Measurements from ENCODE around the gene XRCC3.

DNA sequence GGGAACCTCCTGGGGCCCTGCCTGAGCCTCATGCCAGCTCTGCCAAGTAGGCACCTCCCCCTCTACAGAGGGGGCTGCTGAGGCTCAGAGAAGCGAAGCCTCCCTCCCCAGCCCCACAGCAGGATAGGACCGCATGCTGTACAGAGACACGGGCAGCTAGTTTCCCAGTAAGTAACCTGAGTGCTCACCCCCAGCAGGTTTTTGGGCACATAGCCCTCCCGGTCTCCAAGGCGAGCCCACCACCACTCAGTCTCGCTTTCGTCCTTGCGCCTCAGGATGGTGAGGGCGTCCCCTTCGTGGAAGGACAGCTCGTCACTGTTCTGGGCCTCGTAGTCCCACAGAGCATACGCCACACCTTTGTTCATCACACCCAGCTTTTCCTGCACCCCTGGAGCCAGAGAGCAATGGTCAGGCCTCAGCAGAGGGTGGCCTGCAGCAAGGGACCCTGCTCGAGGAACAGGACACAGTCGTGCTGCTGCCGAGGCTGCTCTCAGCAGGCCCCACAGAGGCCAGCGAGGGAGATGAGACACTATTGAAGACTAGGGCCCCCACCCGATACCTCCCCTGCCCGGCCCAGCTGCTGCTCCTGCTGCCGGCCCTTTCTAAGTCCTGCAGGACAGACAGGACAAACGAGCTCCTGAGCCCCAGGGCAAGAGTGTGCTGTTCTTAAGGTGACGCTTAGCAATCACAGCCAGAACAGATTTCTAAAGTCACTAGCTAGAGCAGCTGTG lies 20.7 kb upstream of the XRCC3 start:
- TF ChIP-seq, protein P1, sequence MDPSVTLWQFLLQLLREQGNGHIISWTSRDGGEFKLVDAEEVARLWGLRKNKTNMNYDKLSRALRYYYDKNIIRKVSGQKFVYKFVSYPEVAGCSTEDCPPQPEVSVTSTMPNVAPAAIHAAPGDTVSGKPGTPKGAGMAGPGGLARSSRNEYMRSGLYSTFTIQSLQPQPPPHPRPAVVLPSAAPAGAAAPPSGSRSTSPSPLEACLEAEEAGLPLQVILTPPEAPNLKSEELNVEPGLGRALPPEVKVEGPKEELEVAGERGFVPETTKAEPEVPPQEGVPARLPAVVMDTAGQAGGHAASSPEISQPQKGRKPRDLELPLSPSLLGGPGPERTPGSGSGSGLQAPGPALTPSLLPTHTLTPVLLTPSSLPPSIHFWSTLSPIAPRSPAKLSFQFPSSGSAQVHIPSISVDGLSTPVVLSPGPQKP (IDR thresholded peaks at IDR 0.05; ENCODE audit: low read depth, low read length) = no peak
- TF ChIP-seq, protein P2, sequence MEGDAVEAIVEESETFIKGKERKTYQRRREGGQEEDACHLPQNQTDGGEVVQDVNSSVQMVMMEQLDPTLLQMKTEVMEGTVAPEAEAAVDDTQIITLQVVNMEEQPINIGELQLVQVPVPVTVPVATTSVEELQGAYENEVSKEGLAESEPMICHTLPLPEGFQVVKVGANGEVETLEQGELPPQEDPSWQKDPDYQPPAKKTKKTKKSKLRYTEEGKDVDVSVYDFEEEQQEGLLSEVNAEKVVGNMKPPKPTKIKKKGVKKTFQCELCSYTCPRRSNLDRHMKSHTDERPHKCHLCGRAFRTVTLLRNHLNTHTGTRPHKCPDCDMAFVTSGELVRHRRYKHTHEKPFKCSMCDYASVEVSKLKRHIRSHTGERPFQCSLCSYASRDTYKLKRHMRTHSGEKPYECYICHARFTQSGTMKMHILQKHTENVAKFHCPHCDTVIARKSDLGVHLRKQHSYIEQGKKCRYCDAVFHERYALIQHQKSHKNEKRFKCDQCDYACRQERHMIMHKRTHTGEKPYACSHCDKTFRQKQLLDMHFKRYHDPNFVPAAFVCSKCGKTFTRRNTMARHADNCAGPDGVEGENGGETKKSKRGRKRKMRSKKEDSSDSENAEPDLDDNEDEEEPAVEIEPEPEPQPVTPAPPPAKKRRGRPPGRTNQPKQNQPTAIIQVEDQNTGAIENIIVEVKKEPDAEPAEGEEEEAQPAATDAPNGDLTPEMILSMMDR (IDR thresholded peaks at IDR 0.05 in 2 of 3, conservative IDR thresholded peaks at IDR 0.05 in 1 of 3; ENCODE audit: control insufficient read depth in 2 of 3, extremely low read depth in 1 of 3, insufficient read depth in 1 of 3, low read depth in 3 of 3, low read length in 3 of 3) = no peak
- TF ChIP-seq EZH2 (IDR thresholded peaks at IDR 0.05; ENCODE audit: borderline replicate concordance, control insufficient read depth, low read depth, low read length) (no peak), POLR2AphosphoS5 (IDR thresholded peaks at IDR 0.05; ENCODE audit: low read length) (no peak), CREB1 (IDR thresholded peaks at IDR 0.05; ENCODE audit: low read depth) (no peak), CBX5 (IDR thresholded peaks at IDR 0.05; ENCODE audit: low read depth) (no peak), NFYA (IDR thresholded peaks at IDR 0.05; ENCODE audit: borderline replicate concordance, low read depth, low read length) (no peak), BRCA1 (IDR thresholded peaks at IDR 0.05; ENCODE audit: low read depth, low read length) (no peak)
- TF ChIP-seq, protein P3, sequence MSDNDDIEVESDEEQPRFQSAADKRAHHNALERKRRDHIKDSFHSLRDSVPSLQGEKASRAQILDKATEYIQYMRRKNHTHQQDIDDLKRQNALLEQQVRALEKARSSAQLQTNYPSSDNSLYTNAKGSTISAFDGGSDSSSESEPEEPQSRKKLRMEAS (IDR thresholded peaks at IDR 0.05; ENCODE audit: low read depth, low read length) = no peak
